ENCODE data around the gene CHTF8. TPM values are rescaled to one million over a fixed set of nuclear protein-coding genes. Genes with fewer than 3 reads are reported as not detected.
"Not testable (repeated sequence)": the region's sequence is repeated elsewhere in the genome, so short reads cannot be mapped to it uniquely, and the experiment has no call there.

CHTF8 gene
- total and polyA plus RNA-seq, 7 donors = 26.2 to 69.1 (median 48.4) TPM

DNA sequence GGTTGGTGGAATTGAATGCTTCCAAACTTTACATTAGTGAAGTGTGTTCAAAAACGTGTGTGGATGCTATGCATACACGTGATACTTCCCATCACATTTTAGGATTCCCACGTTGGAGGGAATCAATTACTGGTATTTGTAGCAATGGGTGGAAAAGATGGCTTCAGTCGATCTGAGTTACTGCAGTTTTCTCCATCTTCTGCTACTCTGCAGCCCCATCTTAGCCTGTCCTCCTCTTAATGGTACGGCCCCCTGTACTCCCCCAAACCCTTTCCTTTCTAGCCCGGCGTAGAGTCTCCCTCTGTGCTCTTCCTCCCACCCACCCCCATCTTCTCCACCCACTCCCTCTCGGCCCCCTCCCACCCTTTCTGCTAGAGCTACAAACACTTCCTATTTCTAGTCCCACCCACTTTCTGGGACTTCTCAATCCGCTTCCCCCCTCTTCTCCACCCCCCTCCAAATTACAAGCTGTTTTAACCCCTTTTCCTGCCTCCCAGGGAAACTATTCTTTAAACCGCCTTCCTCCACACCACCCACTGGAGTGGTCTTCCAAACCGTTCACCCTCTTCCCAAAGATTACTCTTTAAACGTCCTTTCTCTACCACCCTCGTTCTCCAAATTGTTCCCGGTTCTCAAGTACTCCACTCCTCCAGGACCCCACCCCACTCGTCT is 1.1 kb downstream of the CHTF8 start:
- ATAC-seq (no peak), DNase-seq (no peak)
- H3K27me3 ChIP-seq (ENCODE audit: insufficient read depth in 3 of 3, low read length in 2 of 3) = no peaks in the 10 kb centered on the region
- H3K27ac ChIP-seq = peak overlapping the region; percentile 90
- TF ChIP-seq, protein P1, sequence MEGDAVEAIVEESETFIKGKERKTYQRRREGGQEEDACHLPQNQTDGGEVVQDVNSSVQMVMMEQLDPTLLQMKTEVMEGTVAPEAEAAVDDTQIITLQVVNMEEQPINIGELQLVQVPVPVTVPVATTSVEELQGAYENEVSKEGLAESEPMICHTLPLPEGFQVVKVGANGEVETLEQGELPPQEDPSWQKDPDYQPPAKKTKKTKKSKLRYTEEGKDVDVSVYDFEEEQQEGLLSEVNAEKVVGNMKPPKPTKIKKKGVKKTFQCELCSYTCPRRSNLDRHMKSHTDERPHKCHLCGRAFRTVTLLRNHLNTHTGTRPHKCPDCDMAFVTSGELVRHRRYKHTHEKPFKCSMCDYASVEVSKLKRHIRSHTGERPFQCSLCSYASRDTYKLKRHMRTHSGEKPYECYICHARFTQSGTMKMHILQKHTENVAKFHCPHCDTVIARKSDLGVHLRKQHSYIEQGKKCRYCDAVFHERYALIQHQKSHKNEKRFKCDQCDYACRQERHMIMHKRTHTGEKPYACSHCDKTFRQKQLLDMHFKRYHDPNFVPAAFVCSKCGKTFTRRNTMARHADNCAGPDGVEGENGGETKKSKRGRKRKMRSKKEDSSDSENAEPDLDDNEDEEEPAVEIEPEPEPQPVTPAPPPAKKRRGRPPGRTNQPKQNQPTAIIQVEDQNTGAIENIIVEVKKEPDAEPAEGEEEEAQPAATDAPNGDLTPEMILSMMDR (IDR thresholded peaks at IDR 0.05) = no peak
- WGBS, 3 donors = 5 to 9% (median 5%) methylated on average over 15 of the region's 15 CpGs
- no peaks in the 10 kb centered on the region for H3K9me3 ChIP-seq
- peaks cover 0 to 20% of the 10 kb centered on the region in 2 donors for H3K36me3 ChIP-seq (ENCODE audit: insufficient read depth in 1 of 2, low read depth in 1 of 2)
- H3K4me1 ChIP-seq = peaks cover 17% of the 10 kb centered on the region
- intact Hi-C loops (cut with DNase I) = loop anchor here in 1 of 2 donors (5.0 kb wide), 1 partner anchor 604 kb away; no protein-coding TSS in a partner anchor
- H3K4me3 ChIP-seq = peak overlapping the region; percentile 94

- Histone ChIP-seq H3K4me1 (peaks cover 17% of the 10 kb centered on the region), H3K9me3 (no peaks in the 10 kb centered on the region), H3K36me3 (ENCODE audit: insufficient read depth in 1 of 2, low read depth in 1 of 2) (peaks cover 0 to 20% of the 10 kb centered on the region in 2 donors), H3K27ac (no peak overlapping the region), H3K4me3 (no peak overlapping the region), H3K27me3 (ENCODE audit: insufficient read depth in 3 of 3, low read length in 2 of 3) (no peaks in the 10 kb centered on the region)
- DNase-seq = no peak
- TF ChIP-seq, protein P1 (IDR thresholded peaks at IDR 0.05) = no peak
- 54 to 64% (median 58%) methylated on average over 6 of the region's 6 CpGs for WGBS, 3 donors
- intact Hi-C loops (cut with DNase I) = loop anchor here in 1 of 2 donors (5.0 kb wide), 1 partner anchor 603 kb away; no protein-coding TSS in a partner anchor
- ATAC-seq = no peak
Measured at GRCh38 chr16:69130461-69130860, 1.9 kb downstream of the CHTF8 start.

DNA sequence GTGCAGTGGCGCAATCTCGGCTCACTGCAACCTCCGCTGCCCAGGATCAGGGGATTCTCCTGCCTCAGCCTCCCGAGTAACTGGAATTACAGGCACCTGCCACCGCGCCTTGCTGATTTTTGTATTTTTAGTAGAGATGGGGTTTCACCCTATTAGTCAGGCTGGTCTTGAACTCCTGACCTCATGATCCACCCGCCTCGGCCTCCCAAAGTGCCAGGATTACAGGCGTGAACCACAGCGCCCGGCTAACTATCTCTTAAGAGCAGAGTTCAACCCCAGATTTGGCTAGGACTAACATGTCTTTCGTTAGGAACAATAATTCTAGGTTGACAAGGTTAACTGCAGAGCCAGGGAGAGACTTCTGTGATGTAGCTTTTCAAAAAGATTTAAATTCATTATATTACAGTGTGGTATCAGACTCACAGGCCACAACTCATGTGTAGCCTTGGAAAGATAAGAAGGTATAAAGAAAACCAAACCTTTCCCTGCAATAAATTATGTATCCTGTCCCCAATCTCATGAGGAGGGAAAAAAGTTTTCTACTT is 4.3 kb downstream of the CHTF8 start:
- no peak for ATAC-seq
- no peaks in the 10 kb centered on the region for H3K27me3 ChIP-seq (ENCODE audit: insufficient read depth in 3 of 3, low read length in 2 of 3)
- WGBS, 3 donors = 88 to 92% (median 88%) methylated on average over 12 of the region's 12 CpGs
- peaks cover 6% of the 10 kb centered on the region for H3K4me1 ChIP-seq
- TF ChIP-seq, protein P1 (IDR thresholded peaks at IDR 0.05) = no peak
- intact Hi-C loops (cut with DNase I) = loop anchor here (5.0 to 10.0 kb wide), 2 partner anchors 286 to 603 kb away; partner anchors contain the start of gene TANGO6 (in 1 of the 2)
- peaks cover 0 to 9% of the 10 kb centered on the region in 2 donors for H3K36me3 ChIP-seq (ENCODE audit: insufficient read depth in 1 of 2, low read depth in 1 of 2)
- H3K27ac ChIP-seq = no peak overlapping the region
- no peak for DNase-seq
- no peaks in the 10 kb centered on the region for H3K9me3 ChIP-seq
- no peak overlapping the region for H3K4me3 ChIP-seq

DNA sequence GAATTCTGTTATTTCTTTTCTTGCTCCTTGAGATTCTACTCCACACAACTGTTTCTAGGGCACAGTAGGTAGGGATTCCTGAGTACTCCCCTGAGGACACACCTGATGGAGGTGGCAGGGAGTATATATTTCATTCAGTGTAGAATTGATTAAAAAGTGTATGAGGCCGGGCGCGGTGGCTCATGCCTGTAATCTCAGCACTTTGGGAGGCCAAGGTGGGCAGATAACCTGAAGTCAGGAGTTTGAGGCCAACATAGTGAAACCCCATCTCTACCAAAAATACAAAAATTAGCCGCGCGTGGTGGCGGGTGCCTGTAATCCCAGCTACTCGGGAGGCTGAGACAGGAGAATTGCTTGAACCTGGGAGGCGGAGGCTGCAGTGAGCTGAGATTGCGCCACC is 5.6 kb downstream of the CHTF8 start:
- intact Hi-C loops (cut with DNase I) = loop anchor here (5.0 to 10.0 kb wide), 2 partner anchors 284 to 602 kb away; partner anchors contain the start of gene TANGO6 (in 1 of the 2)
- 92 to 95% (median 94%) methylated on average over 10 of the region's 10 CpGs for WGBS, 3 donors
- H3K36me3 ChIP-seq (ENCODE audit: insufficient read depth in 1 of 2, low read depth in 1 of 2); DNase-seq; H3K4me3 ChIP-seq; H3K27ac ChIP-seq; H3K9me3 ChIP-seq; ATAC-seq; H3K27me3 ChIP-seq (ENCODE audit: insufficient read depth in 3 of 3, low read length in 2 of 3); H3K4me1 ChIP-seq: not testable (repeated sequence)

DNA sequence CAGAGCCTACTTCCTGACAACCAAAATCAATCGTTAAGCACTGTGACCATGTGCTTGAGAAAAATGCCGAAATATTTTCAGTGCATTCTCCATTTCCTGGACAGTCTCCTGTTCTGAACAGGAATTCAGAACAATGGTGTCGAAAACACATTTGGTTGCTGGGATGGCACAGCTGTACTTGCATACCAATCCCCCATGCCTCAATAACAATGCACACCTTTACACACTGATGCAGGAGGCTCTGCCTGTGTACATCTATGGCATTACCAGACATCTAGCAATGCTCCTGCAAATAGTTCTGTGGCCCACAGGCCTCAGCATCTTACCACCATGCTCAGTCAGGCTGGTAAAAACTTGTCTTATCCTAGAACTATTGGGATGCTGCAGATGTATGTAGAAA is 6.2 kb downstream of the CHTF8 start:
- Histone ChIP-seq H3K4me1 (peaks cover 6% of the 10 kb centered on the region), H3K4me3 (no peak overlapping the region), H3K27ac (no peak overlapping the region), H3K36me3 (ENCODE audit: insufficient read depth in 1 of 2, low read depth in 1 of 2) (peaks cover 0 to 12% of the 10 kb centered on the region in 2 donors), H3K9me3 (no peaks in the 10 kb centered on the region), H3K27me3 (ENCODE audit: insufficient read depth in 3 of 3, low read length in 2 of 3) (no peaks in the 10 kb centered on the region)
- TF ChIP-seq, protein P1 (IDR thresholded peaks at IDR 0.05) = no peak
- intact Hi-C loops (cut with DNase I) = loop anchor here (5.0 to 10.0 kb wide), 2 partner anchors 284 to 601 kb away; partner anchors contain the start of gene TANGO6 (in 1 of the 2)
- no peak for ATAC-seq
- WGBS, 3 donors = 70 to 74% (median 72%) methylated on average over 3 of the region's 3 CpGs
- no peak for DNase-seq

DNA sequence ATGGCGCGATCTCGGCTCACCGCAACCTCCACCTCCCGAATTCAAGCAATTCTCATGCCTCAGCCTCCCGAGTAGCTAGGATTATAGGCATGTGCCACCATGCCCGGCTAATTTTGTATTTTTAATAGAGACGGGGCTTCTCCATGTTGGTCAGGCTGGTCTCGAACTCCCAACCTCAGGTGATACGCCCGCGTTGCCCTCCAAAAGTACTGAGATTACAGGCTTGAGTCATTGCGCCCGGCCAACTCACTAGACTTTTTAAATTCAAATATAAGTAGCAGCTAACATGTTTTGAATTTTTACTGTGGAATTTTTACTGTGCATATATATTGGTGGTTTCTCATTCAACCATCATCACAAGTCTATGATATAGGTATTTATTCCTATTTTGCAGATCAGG is 7.4 kb downstream of the CHTF8 start:
- H3K36me3 ChIP-seq (ENCODE audit: insufficient read depth in 1 of 2, low read depth in 1 of 2) = peaks cover 0 to 25% of the 10 kb centered on the region in 2 donors
- H3K27me3 ChIP-seq (ENCODE audit: insufficient read depth in 3 of 3, low read length in 2 of 3); DNase-seq; H3K4me1 ChIP-seq; H3K27ac ChIP-seq; ATAC-seq; H3K4me3 ChIP-seq; H3K9me3 ChIP-seq: not testable (repeated sequence)
- intact Hi-C loops (cut with DNase I) = loop anchor here (1.0 to 10.0 kb wide), 4 partner anchors 222 to 600 kb away; partner anchors contain the start of gene TANGO6 (in 1 of the 2)
- 94 to 96% (median 95%) methylated on average over 14 of the region's 14 CpGs for WGBS, 3 donors

DNA sequence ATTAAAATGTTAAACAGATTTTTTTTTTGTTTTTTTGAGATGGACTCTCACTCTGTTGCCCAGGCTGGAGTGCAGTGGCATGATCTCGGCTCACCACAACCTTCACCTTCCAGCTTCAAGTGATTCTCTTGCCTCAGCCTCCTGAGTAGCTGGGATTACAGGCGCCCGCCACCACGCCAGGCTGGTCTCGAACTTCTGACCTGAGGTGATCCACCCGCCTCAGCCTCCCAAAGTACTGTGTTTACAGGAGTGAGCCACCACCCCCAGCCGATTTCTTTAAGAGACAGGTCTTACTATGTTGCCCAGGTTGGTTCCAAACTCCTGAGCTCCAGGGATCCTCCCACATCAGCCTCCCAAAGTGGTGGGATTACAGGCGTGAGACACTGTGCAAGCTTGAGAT is 8.0 kb downstream of the CHTF8 start:
- not testable (repeated sequence) for H3K4me3 ChIP-seq; DNase-seq; H3K4me1 ChIP-seq; H3K9me3 ChIP-seq; H3K27me3 ChIP-seq (ENCODE audit: insufficient read depth in 3 of 3, low read length in 2 of 3); H3K27ac ChIP-seq
- intact Hi-C loops (cut with DNase I) = loop anchor here (1.0 to 10.0 kb wide), 3 partner anchors 222 to 600 kb away; no protein-coding TSS in a partner anchor
- 90 to 94% (median 94%) methylated on average over 8 of the region's 8 CpGs for WGBS, 3 donors
- peaks cover 0 to 30% of the 10 kb centered on the region in 2 donors for H3K36me3 ChIP-seq (ENCODE audit: insufficient read depth in 1 of 2, low read depth in 1 of 2)
- ATAC-seq = peak in 1 of 4 donors; percentile 19

Measured in psoas muscle (tissue), 8 donors.